Choroid plexus epithelial cell (primary cell): ENCODE measurements around the gene FREY1.
"Not testable (repeated sequence)": the region's sequence is repeated elsewhere in the genome, so short reads cannot be mapped to it uniquely, and the experiment has no call there.

Experiments used
- DNase-seq: peaks from one replicate; pipeline ENCODE4 v3.0.0-alpha.2; 2010; ENCODE audit warnings: low read depth
- H3K4me3 ChIP-seq: 2 replicates; pipeline ENCODE4 v1.5.1; 2011; ENCODE audit warnings: low read depth, mild to moderate bottlenecking, control low read depth, low read length, moderate library complexity
- TF ChIP-seq, protein P1 (sequence below): conservative IDR thresholded peaks from 2 replicates; pipeline ENCODE4 v1.5.1; 2011; ENCODE audit warnings: low read depth, mild to moderate bottlenecking, control low read depth, inconsistent platforms, low read length, moderate library complexity

The FREY1 gene

DNA sequence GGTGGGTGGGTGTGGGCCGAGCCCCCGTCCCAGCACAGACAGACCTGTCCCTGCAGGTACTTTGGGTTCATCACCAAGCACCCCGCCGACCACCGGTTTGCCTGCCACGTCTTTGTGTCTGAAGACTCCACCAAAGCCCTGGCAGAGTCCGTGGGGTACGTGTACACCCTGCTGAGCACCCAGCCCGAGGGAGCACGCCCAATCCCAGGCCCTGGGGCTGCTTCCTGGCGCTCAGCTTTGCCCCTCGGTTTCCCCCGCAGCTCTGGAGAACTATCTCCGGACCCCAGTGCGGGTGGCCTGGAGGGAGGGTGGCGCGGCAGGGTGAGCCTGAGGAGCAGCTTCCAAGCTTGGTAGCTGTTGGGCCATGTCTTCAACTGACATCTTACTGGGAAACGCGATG, 2.0 kb downstream of the FREY1 start:
- no peak overlapping the region for H3K4me3 ChIP-seq
- no peak for DNase-seq
- TF ChIP-seq, protein P1, sequence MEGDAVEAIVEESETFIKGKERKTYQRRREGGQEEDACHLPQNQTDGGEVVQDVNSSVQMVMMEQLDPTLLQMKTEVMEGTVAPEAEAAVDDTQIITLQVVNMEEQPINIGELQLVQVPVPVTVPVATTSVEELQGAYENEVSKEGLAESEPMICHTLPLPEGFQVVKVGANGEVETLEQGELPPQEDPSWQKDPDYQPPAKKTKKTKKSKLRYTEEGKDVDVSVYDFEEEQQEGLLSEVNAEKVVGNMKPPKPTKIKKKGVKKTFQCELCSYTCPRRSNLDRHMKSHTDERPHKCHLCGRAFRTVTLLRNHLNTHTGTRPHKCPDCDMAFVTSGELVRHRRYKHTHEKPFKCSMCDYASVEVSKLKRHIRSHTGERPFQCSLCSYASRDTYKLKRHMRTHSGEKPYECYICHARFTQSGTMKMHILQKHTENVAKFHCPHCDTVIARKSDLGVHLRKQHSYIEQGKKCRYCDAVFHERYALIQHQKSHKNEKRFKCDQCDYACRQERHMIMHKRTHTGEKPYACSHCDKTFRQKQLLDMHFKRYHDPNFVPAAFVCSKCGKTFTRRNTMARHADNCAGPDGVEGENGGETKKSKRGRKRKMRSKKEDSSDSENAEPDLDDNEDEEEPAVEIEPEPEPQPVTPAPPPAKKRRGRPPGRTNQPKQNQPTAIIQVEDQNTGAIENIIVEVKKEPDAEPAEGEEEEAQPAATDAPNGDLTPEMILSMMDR = no peak

DNA sequence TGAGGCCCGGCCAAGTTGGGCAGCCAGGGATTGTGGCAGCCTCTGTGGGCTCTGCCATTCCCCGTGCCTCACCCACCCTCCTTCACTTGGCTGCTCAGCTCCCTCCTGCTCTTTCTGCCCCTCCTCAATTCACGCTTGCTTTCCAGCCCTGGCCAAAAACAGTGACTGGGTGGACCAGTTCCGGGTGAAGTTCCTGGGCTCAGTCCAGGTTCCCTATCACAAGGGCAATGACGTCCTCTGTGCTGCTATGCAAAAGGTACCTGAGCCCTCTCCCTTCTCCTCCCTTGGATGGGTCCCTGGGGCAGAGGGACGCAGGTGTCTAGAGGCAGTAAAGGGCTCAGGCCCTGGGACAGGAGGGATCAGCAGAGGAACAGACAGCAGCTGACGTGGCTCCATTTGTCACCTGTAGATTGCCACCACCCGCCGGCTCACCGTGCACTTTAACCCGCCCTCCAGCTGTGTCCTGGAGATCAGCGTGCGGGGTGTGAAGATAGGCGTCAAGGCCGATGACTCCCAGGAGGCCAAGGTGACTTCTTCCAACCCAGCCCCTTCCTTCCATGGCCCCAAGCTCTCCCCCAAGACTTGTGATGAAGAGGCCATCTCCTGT, 2.7 kb downstream of the FREY1 start:
- no peak for DNase-seq
- TF ChIP-seq, protein P1 = no peak

DNA sequence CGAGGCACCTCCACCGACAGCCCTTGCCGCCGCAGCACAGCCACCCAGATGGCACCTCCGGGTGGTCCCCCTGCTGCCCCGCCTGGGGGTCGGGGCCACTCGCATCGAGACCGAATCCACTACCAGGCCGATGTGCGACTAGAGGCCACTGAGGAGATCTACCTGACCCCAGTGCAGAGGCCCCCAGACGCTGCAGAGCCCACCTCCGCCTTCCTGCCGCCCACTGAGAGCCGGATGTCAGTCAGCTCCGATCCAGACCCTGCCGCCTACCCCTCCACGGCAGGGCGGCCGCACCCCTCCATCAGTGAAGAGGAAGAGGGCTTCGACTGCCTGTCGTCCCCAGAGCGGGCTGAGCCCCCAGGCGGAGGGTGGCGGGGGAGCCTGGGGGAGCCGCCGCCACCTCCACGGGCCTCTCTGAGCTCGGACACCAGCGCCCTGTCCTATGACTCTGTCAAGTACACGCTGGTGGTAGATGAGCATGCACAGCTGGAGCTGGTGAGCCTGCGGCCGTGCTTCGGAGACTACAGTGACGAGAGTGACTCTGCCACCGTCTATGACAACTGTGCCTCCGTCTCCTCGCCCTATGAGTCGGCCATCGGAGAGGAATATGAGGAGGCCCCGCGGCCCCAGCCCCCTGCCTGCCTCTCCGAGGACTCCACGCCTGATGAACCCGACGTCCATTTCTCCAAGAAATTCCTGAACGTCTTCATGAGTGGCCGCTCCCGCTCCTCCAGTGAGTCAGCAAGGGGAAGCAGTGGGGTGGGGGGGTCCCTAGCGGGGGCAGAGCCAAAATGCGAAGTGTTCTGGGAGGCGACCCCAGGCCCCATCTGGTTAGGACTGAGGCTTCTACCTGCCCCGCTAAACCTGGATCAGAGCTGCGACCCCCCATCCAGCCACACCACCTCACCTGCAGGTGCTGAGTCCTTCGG, 4.4 kb downstream of the FREY1 start:
- no peak for DNase-seq
- TF ChIP-seq, protein P1 = no peak
- H3K4me3 ChIP-seq = no peak overlapping the region

More for the DNA sequence above, 2.7 kb downstream of the FREY1 start:
- no peak overlapping the region for H3K4me3 ChIP-seq

DNA sequence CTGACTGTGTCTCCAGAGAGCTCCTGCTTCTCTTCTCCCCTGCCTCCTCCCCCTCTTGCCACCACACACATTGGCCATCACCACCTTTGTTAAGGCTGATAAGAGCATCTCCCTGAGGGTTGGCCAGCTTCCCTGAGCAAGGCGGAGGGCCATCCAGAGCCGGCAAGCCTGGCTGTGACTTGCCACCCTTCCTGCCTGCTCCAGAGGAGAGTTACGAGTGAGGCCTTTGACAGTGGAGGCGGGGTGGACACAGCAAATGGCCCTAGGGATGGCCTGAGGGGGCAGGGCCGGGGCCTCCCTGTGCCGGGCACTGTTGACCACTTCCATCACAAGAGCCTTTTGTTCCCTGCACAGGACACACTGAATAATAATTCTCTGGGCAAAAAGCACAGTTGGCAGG, 5.4 kb downstream of the FREY1 start:
- DNase-seq = no peak
- TF ChIP-seq, protein P1 = no peak
- H3K4me3 ChIP-seq = no peak overlapping the region

DNA sequence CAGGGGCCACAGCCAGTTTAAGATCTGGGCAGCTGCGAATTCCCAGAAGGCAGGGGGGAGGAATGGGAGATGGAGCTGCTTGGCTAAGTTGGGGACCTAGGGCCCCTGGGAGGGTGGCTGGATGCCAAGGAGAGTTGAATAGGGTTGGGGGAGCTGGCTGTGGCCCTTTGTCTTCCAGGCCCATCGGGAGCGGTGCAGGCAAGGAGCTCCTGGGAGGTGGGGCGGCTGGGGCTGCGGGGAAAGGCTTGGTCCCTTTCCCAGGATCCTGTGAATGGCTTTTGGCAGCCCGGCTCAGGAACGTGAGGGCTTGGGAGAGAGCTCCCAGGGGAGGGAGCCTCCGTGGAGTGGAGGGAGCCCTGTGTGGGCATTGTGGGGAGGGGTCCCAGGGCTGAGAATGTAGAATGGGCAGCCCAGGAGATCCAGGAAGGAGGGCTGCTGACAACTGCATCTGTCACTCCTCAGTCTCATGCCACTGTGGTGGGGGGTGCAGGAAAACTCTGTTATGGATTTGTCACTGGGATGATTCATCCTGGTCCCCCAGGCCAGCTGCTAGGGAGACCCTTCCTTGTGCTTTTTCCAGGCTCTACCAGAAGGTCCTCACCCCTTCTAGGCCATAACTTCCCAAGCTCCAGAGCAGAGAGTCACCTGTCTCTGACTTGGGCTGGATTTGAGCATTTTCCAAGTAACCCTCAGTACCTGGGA, 6.0 kb downstream of the FREY1 start:
- H3K4me3 ChIP-seq = peak overlapping the region; percentile 54
- TF ChIP-seq, protein P1 = no peak
- no peak for DNase-seq

DNA sequence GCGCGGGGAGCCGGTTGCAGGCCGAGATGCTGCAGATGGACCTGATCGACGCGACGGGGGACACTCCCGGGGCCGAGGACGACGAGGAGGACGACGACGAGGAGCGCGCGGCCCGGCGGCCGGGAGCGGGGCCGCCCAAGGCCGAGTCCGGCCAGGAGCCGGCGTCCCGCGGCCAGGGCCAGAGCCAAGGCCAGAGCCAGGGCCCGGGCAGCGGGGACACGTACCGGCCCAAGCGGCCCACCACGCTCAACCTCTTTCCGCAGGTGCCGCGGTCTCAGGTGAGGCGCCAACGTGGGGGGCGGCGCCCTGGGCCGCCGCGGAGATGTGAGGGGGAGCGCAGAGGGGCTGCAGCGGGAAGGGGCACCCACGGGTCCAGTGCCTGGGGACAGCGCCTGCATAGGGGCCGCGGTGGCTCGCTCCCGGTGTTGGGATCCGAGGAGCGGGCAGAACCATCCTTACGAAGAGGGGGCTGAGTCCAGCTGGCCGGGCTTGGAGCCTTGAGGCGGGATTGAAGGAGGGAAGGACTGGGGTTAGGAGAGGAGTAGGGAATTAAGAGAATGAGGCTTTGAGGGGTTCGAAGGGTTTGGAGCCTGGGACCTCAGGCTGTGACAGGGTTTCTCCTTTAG, 6.8 kb downstream of the FREY1 start:
- H3K4me3 ChIP-seq = peak overlapping the region; percentile 61
- not testable (repeated sequence) for DNase-seq
